Activated gamma-delta T cell (primary cell): ENCODE measurements around the gene VMP1.
"Not testable (repeated sequence)": the region's sequence is repeated elsewhere in the genome, so short reads cannot be mapped to it uniquely, and the experiment has no call there.

ENCODE experiments used
- DNase-seq: peaks from one replicate; lab custom pipeline; 2025; lab: John Stamatoyannopoulos, UW

Gene VMP1

DNA sequence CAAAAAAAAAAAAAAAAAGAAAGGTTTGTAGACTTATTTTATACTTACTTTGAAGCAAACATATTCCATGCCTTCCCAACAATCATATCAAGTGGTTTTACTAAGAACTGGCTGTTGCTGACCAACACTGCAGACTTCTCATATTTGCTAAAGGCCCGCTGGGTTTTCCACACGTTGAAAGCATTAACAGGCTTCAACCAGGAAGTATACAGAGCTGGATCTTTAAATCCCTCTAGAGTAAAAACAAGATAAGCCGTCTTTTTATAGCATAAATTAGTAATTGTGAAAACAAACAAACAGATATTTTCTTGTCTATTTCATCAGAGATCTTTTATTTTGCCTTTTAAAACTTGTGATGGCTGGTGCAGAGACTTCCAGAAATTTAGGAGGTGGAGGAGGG lies 156.2 kb downstream of the VMP1 start:
- DNase-seq = no peak

DNA sequence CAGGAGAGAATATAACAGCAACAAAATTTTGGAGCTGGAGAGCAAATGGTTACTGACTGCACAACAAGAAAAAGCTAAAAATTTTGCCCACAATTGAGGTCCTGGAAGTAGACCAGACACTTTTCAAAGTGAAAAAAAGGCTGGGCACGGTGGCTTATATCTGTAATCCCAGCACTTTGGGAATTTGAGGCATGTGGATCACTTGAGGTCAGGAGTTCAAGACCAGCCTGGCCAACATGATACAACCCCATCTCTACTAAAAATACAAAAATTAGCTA lies 162.4 kb downstream of the VMP1 start:
- DNase-seq = no peak

DNA sequence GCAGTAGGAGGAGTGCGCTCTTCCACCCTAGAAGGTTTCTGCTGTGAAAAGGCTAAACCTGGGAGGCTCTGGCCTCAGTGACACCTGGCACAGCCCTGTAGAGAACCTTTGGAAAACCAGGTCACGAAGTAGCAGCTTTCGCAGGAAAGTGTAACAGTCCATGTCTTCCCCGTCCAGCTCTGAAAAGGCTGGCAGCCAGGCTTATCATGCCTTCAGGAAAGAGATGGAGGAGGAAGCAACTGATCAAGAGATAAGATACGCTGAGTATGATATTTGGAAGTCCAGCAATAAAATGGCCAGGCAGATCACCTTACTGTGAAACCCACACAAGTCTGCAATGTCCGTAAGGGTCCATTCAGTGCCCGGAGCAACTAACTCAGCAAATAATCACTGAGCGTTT lies 163.0 kb downstream of the VMP1 start:
- DNase-seq = no peak

- no peak for DNase-seq
These were observed 164.9 kb downstream of the VMP1 start for GRCh38 chr17:59872351-59872750.

DNA sequence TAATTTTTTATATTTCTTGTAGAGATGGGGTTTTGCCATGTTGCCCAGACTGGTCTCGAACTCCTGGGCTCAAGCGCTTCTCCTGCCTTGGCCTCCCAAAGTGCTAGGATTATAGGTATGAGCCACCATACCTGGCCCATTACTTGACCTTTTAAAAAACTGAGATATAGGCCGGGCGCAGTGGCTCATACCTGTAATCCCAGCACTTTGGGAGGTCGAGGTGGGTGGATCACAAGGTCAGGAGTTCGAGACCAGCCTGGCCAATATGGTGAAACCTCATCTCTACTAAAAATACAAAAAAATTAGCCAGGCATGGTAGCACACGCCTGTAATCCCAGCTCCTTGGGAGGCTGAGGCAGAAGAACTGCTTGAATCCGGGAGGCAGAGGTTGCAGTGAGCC lies 166.0 kb downstream of the VMP1 start:
- DNase-seq = not testable (repeated sequence)

- no peak for DNase-seq
These were observed 166.9 kb downstream of the VMP1 start for GRCh38 chr17:59874376-59874775.

GRCh38 chr17:59876107-59876506 lies 168.7 kb downstream of the VMP1 start:
- DNase-seq = no peak

DNA sequence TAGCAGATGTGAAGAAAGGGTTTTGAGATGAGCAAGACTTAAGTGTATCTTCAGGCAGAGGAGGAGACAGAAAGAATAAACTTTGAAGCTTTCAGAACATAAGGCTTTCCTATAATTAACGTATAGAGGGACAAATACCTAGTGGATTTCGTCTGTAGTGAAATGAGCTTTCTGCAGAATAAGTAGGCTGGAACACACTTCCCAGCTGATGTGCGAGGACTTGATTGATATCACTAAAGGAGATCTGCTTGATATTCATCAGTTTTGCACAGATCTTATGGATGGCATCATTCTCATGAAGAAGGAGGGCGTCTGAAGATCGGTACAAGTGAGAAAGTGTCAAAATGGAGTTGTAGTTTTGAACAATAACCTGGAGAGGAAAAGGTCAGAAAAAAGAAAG lies 170.5 kb downstream of the VMP1 start:
- DNase-seq = no peak

DNA sequence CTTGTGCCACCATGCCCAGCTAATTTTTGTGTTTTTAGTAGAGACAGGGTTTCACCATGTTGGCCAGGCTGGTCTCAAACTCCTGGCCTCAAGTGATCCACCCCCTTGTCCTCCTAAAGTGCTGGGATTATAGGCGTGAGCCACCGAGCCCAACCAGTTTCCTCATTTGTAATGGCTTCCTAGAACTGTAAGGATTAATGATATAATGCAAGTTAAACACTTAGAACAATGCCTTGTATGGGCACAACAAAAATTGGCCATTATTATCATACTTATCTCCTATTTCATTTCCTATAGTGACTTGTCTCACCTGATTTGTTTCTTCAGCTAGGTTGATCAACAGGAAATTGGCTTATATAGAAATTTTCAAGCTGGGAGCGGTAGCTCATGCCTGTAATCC lies 171.2 kb downstream of the VMP1 start:
- DNase-seq = no peak

DNA sequence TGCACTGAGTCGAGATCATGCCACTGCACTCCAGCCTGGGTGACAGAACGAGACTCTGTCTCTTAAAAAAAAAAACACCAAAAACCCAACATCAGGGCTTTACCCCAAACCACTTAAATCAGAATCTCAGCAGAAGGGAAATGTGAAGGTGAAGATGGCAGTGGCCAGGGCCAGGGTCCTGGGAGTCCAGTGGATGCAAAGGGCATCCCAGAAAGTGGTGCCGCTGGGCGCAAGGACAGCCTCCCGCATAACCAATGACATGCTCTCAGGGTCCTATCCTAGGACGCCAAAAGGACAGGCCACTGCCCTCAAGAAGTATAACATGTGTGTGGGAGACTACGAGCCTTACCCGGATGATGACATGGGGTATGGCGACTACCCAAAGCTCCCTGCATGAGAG lies 177.4 kb downstream of the VMP1 start:
- DNase-seq = no peak

DNA sequence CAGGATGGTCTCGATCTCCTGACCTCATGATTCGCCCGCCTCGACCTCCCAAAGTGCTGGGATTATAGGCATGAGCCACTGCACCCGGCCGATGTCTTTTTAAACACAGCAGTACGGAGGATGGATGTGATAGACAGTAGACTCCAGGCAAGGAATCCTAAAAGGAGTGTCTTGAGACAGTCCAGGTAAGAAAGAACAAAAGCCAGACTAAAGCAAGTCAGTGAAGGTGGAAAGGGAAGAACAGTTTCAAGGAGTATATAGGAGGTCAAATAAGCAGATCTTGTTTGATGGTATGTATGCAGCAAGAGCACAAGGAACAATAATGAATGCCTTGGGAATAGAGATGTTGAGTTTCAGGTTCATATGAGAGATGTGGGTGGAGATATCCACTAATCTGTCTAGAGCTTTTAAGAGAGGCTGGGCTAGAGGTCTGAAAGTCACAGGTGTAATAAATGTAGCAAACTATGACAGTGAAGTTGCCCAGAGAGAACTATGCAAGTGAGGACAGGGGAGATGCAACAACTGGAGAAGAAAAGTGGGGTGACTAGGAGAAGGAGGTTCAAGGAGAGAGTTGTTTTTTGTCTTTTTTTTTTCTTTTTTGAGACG lies 180.8 kb downstream of the VMP1 start:
- DNase-seq = no peak

DNA sequence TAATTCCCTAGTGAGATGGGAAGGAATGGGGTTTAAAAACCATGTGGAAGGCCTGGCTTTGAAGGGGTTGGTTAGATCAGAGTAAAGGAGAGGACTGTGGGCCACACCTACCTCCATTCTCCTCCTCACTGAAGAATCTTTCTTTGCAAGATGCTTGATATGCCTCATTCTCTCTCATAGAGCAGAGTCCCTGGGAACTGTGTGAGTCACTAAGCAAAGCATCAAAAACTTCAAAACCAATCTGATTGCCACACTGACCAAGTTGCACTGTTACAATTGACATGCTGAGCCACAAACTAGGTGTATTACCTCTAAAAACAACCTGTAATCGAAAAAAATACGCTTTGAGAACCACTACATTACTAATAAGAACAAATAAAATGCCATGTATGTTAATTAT lies 183.3 kb downstream of the VMP1 start:
- DNase-seq = no peak
